NB4 (cell line): ENCODE data around the gene NADSYN1.

Experiments used
- DNase-seq: peaks from one replicate; pipeline ENCODE4 v3.0.0; 2010; ENCODE audit warnings: low read depth
- H3K4me3 ChIP-seq: one replicate; pipeline ENCODE4 v1.5.1; 2011; ENCODE audit warnings: mild to moderate bottlenecking, low read depth, low read length, moderate library complexity
- CTCF ChIP-seq: IDR thresholded peaks from one replicate; pipeline ENCODE4 v1.5.1; 2012; ENCODE audit warnings: low read depth, low read length
- MAX ChIP-seq: IDR thresholded peaks from 2 replicates; pipeline ENCODE4 v1.6.1; 2011; ENCODE audit warnings: low read depth, low read length
- MYC ChIP-seq: IDR thresholded peaks from 2 replicates; pipeline ENCODE4 v1.6.1; 2011; ENCODE audit warnings: low read depth, low read length
- POLR2A ChIP-seq: IDR thresholded peaks from 2 replicates; pipeline ENCODE4 v1.6.1; 2011; ENCODE audit warnings: mild to moderate bottlenecking; ENCODE audit not compliant: insufficient read length; ENCODE audit errors: extremely low read depth

Gene NADSYN1

GRCh38 chr11:71436861-71437260, 16.1 kb upstream of the NADSYN1 start:
- H3K4me3 ChIP-seq = no peak overlapping the region
- no peak for DNase-seq
- TF ChIP-seq CTCF (no peak), MYC (no peak), MAX (no peak), POLR2A (no peak)

GRCh38 chr11:71437399-71437798, 15.6 kb upstream of the NADSYN1 start:
- TF ChIP-seq MYC (no peak), POLR2A (no peak), CTCF (no peak), MAX (no peak)
- no peak overlapping the region for H3K4me3 ChIP-seq

GRCh38 chr11:71437879-71438278, 15.1 kb upstream of the NADSYN1 start:
- no peak for TF ChIP-seq CTCF
- no peak for TF ChIP-seq POLR2A
- TF ChIP-seq MAX = no peak
- no peak for TF ChIP-seq MYC
- H3K4me3 ChIP-seq = no peak overlapping the region
- DNase-seq = no peak

More at GRCh38 chr11:71437399-71437798, 15.6 kb upstream of the NADSYN1 start:
- DNase-seq = no peak

- DNase-seq = no peak
- TF ChIP-seq CTCF (no peak), POLR2A (no peak), MAX (no peak)
- H3K4me3 ChIP-seq = no peak overlapping the region
Measured at GRCh38 chr11:71438650-71439049, 14.4 kb upstream of the NADSYN1 start.

GRCh38 chr11:71440021-71440755, 12.8 kb upstream of the NADSYN1 start:
- H3K4me3 ChIP-seq = no peak overlapping the region
- no peak for DNase-seq
- TF ChIP-seq CTCF (no peak), MAX (no peak), MYC (no peak), POLR2A (no peak)

- DNase-seq = no peak
- no peak for TF ChIP-seq MAX
- TF ChIP-seq CTCF = no peak
- no peak for TF ChIP-seq MYC
- TF ChIP-seq POLR2A = no peak
- H3K4me3 ChIP-seq = no peak overlapping the region
Measured at GRCh38 chr11:71441251-71441650, 11.8 kb upstream of the NADSYN1 start.
